AG04450 (cell line): ENCODE results near the gene KPTN. TPM values are rescaled to one million over a fixed set of nuclear protein-coding genes. Genes with fewer than 3 reads are reported as not detected.

Experiments
- CTCF ChIA-PET: fragments of 300-600, 350-600 bp; formaldehyde crosslinking; extraction: SDS; loops from one replicate; lab custom pipeline; 2022; ENCODE audit warnings: antibody characterized with exemption, inconsistent platforms; lab: Charles Lee
- POLR2A ChIA-PET: fragments of 350-600 bp; formaldehyde crosslinking; extraction: SDS; loops from one replicate; lab custom pipeline; 2021; ENCODE audit warnings: antibody characterized with exemption, inconsistent platforms; lab: Yijun Ruan, JAX
- DNase-seq: peaks from one replicate; pipeline ENCODE4 v3.0.0-alpha.2; 2011; ENCODE audit warnings: low read depth, low spot score
- H3K27ac ChIP-seq: one replicate; pipeline ENCODE4 v1.5.1; 2012; ENCODE audit warnings: low read depth, low read length, control low read depth
- H3K27me3 ChIP-seq: one replicate; pipeline ENCODE4 v1.6.0; 2012; ENCODE audit warnings: low read length; ENCODE audit not compliant: control insufficient read depth, insufficient read depth
- H3K4me3 ChIP-seq: 2 replicates; pipeline ENCODE4 v1.5.1; 2011; ENCODE audit warnings: mild to moderate bottlenecking, low read depth, low read length, control low read depth
- H3K9me3 ChIP-seq: 2 replicates; pipeline ENCODE4 v1.5.1; 2012; ENCODE audit warnings: low read length; ENCODE audit not compliant: control insufficient read depth, insufficient read depth
- polyA plus RNA-seq: library from polyadenylated mRNA; depleted of rRNA; stranded (reverse); fragments of >200 nt; gene quantifications from 2 replicates; pipeline ENCODE4 v1.2.3, GENCODE V29; 2011
- TF ChIP-seq, protein P1 (sequence below): IDR thresholded peaks from 2 replicates; pipeline ENCODE4 v1.5.1; 2011; ENCODE audit warnings: low read depth, low read length, control low read depth, inconsistent platforms

KPTN gene
- polyA plus RNA-seq, 1 experiment: 5.7 TPM

DNA sequence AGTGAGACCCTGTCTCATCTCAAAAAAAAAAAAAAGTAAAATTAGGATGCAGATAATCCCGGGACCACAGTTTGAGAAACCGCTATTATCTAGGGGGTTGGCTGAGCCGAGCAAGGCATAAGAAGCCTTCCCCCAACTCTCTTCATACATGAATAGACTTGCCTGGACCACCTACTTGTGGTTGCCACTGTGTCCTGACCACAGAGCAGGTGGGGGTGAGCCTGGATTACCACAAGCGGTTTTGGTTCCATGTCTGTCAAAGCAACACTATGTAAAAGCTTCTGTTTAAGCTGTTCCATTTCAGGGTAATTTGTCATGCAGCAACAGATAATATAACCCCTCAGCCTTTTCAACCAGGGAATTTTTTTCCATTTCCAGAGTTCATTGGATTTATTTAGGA lies 34.1 kb upstream of the KPTN start:
- ChIA-PET POLR2A (no interaction called here), CTCF (interaction anchor here (0.5 kb wide), 1 partner anchor 14 kb away, joined by 3 read pairs; no protein-coding TSS in a partner anchor)

DNA sequence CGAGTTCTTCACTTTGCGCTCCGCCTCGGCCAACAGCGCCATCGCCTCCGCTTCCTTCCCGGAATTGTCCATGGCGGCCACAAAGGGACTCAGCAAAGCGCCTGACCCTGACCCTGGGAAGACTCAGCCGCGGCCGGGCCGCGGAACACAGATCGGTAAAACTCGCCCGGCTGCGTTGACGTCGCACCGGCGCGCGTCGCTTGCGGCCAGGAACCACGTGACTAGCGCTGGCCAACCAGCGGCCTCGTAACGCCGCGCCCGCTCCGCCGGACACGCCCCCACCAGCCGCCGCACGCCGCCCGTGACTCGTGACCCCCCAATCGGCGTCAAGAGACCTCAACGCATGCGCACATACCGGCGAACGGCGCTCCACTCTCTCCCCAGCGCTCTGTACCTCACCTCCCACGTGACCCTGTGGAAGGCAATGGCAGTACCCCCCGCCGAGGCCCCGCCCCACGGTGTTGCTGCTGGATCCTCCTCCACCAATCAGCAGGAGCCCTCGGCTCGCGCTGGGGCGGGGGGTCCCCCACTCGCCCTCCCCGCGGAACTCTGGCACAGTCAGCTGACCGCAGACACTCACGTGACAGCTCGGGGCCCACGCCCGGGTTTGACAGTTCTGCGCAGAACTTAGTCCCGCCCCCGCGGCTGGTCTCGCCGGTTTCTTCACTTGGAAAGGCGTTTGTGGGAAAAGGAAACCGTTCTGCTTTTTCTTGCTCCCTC lies 31.0 kb upstream of the KPTN start, which contains the start of gene NAPA:
Gene NAPA, minus strand, starts transcription at position 195 of the 720 bp plus-strand sequence. Its CDS starts 123 bp downstream, at position 72.
- Histone ChIP-seq H3K27me3 (peaks cover 6% of the 10 kb centered on the region), H3K9me3 (peaks cover 6% of the 10 kb centered on the region; the same call in 1 of the 2 replicates), H3K27ac (peak within 1 kb of the TSS; percentile 96), H3K4me3 (peak within 1 kb of the TSS; percentile 98)
- DNase-seq: peak; percentile 100
- TF ChIP-seq, protein P1, sequence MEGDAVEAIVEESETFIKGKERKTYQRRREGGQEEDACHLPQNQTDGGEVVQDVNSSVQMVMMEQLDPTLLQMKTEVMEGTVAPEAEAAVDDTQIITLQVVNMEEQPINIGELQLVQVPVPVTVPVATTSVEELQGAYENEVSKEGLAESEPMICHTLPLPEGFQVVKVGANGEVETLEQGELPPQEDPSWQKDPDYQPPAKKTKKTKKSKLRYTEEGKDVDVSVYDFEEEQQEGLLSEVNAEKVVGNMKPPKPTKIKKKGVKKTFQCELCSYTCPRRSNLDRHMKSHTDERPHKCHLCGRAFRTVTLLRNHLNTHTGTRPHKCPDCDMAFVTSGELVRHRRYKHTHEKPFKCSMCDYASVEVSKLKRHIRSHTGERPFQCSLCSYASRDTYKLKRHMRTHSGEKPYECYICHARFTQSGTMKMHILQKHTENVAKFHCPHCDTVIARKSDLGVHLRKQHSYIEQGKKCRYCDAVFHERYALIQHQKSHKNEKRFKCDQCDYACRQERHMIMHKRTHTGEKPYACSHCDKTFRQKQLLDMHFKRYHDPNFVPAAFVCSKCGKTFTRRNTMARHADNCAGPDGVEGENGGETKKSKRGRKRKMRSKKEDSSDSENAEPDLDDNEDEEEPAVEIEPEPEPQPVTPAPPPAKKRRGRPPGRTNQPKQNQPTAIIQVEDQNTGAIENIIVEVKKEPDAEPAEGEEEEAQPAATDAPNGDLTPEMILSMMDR: no peak
- CTCF ChIA-PET: interaction anchor here (0.6 to 1.9 kb wide), 37 partner anchors 9 to 199 kb away, joined by 3 to 19 read pairs (median 6); partner anchors contain the start of gene KPTN
- POLR2A ChIA-PET: interaction anchor here (0.6 to 1.9 kb wide), 9 partner anchors 16 to 165 kb away, joined by 3 to 9 read pairs (median 5); partner anchors contain the start of genes BICRA and KPTN

More for the DNA sequence above, 34.1 kb upstream of the KPTN start:
- Histone ChIP-seq H3K27ac (no peak overlapping the region), H3K4me3 (no peak overlapping the region), H3K27me3 (peaks cover 27% of the 10 kb centered on the region), H3K9me3 (peaks cover 6% of the 10 kb centered on the region; the same call in 1 of the 2 replicates)
- TF ChIP-seq, protein P1: no peak
- no peak for DNase-seq

DNA sequence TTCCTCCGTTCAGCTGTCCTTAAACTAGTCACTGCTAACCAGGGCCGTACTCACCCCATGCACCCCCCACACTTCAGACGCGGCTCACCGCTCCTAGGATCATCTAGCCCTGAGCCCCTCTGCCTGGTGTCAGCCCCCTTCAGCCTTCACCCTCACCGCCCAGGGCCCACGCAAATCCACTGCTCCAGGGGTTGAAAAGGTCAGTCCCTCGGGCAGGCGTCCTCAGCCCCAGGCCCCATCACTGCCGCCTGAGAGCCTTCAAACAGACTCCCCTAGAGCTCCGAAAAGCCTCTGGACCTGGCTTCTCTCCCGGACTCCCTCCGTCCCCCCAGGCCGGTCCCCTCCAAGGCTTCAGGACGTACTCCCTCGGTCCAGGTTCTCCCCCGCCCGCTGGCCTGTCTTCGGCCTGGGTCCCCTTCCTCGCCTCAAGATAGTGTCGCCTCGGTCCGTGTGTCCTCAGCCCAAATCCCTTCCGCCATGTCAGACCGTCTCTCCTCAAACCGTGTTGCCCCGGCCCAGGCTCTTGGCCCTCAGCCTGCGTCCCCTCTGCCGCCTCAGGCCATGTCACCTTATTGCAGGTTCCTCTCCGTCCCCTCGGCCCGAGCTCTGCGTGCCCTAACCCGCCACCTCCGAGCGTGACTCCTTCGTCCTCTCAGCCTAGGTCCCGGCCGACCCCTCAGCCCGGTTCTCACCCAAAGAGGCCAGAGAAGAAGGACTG lies 30.3 kb upstream of the KPTN start:
- CTCF ChIA-PET: no interaction called here
- POLR2A ChIA-PET: interaction anchor here (0.7 to 1.9 kb wide), 2 partner anchors 19 to 96 kb away, joined by 6 to 8 read pairs; no protein-coding TSS in a partner anchor

DNA sequence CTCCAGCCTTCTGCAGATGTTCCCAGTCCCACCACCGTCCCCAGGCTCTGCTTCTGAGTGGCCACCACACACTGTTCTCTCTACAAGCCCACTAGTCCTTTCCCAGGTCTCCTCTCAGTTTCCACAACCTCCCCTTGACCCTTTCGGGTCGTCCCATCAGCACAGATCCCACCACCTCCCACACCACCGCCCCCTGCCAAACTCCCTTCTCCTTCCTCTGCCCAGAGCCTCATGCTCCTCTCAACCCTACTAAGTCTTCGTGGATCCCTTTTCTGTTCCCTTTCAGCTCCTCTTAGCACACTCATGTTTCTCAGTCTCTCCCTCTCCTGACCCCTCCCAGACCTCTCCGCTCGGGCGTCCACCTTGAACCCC lies 28.9 kb upstream of the KPTN start:
- H3K4me3 ChIP-seq: peak overlapping the region; percentile 98
- ChIA-PET CTCF (interaction anchor here (0.6 to 1.2 kb wide), 3 partner anchors 29 to 355 kb away, joined by 3 to 4 read pairs (median 4); no protein-coding TSS in a partner anchor), POLR2A (no interaction called here)
- H3K9me3 ChIP-seq: peaks cover 6% of the 10 kb centered on the region; the same call in 1 of the 2 replicates
- TF ChIP-seq, protein P1: no peak
- no peak for DNase-seq
- peak overlapping the region; percentile 39 for H3K27ac ChIP-seq
- peaks cover 2% of the 10 kb centered on the region for H3K27me3 ChIP-seq

More for the DNA sequence above, 30.3 kb upstream of the KPTN start:
- no peak for DNase-seq
- H3K4me3 ChIP-seq: peak overlapping the region; percentile 98
- peak overlapping the region; percentile 96 for H3K27ac ChIP-seq
- H3K27me3 ChIP-seq: peaks cover 3% of the 10 kb centered on the region
- TF ChIP-seq, protein P1: no peak
- peaks cover 6% of the 10 kb centered on the region; the same call in 1 of the 2 replicates for H3K9me3 ChIP-seq
